GM12878 (cell line): ENCODE data around the gene HUS1B. TPM values are rescaled to one million over a fixed set of nuclear protein-coding genes. Genes with fewer than 3 reads are reported as not detected.

ENCODE experiments used
- ATAC-seq: fragments of 200-7000 bp; cut with Tn5 transposase; 3 replicates; pipeline ENCODE4 v1.9.1; 2020; ENCODE audit warnings: mild to moderate bottlenecking, moderate library complexity
- BruUV-seq: library from RNA; stranded (reverse); fragments of 400-500 nt; replicated peaks from 2 replicates; lab custom pipeline; 2021; lab: Mats Ljungman, UMichigan
- CTCF ChIA-PET: fragments of 300-600 bp; sonication (Branson Sonifier 250); formaldehyde crosslinking; extraction: SDS; loops from one replicate; lab custom pipeline; 2021; ENCODE audit warnings: inconsistent platforms; lab: Yijun Ruan, JAX
- POLR2A ChIA-PET: fragments of 350-600 bp; formaldehyde crosslinking; extraction: SDS; loops from one replicate; lab custom pipeline; 2021; ENCODE audit warnings: inconsistent platforms; lab: Charles Lee
- RAD21 ChIA-PET: fragments of 300-600 bp; sonication (Branson Sonifier 250); formaldehyde crosslinking; loops from one replicate; lab custom pipeline; 2023; ENCODE audit warnings: antibody characterized with exemption; ENCODE audit not compliant: unreplicated experiment; lab: Charles Lee
- SMC1A ChIA-PET: fragments of 300-600 bp; sonication (Branson Sonifier 250); formaldehyde crosslinking; loops from one replicate; lab custom pipeline; 2023; ENCODE audit not compliant: unreplicated experiment, uncharacterized antibody; lab: Charles Lee
- DNase-seq: peaks from one replicate; pipeline ENCODE4 v3.0.0-alpha.2; 2011; ENCODE audit warnings: low read depth, low spot score
- FAIRE-seq: peaks from 3 replicates; lab custom pipeline; 2011; peaks lifted over from hg19 to GRCh38; lab: Jason Lieb, UNC
- H2AFZ ChIP-seq: 2 replicates; pipeline ENCODE4 v1.6.0; 2011; ENCODE audit warnings: low read depth, low read length, control low read depth; ENCODE audit not compliant: control insufficient read depth
- H3K27ac ChIP-seq: 2 replicates; pipeline ENCODE4 v1.5.1; 2011; ENCODE audit warnings: control low read depth; ENCODE audit not compliant: control insufficient read depth, insufficient read depth
- H3K27me3 ChIP-seq, 2 experiments: replicated peaks in 1 of 2; 2 replicates each; pipeline versions ENCODE4 v1.6.0 to v1.6.1; 2011; ENCODE audit warnings: low read length in 1 of 2; ENCODE audit not compliant: control insufficient read depth in 2 of 2, insufficient read depth in 2 of 2
- H3K36me3 ChIP-seq, 2 experiments: 2 replicates each; pipeline ENCODE4 v1.5.1; 2011; ENCODE audit warnings: low read length in 1 of 2; ENCODE audit not compliant: control insufficient read depth in 2 of 2, insufficient read depth in 2 of 2
- H3K4me1 ChIP-seq: 2 replicates; pipeline ENCODE4 v1.6.1; 2011; ENCODE audit warnings: mild to moderate bottlenecking, low read length, moderate library complexity, mixed read lengths; ENCODE audit not compliant: control insufficient read depth, insufficient read depth
- H3K4me2 ChIP-seq: 2 replicates; pipeline ENCODE4 v1.6.0; 2011; ENCODE audit warnings: control low read depth; ENCODE audit not compliant: control insufficient read depth, insufficient read depth
- H3K4me3 ChIP-seq: fragments of 200-600 bp; sonication (generic); 2 replicates; pipeline ENCODE4 v1.5.1; 2016
- H3K79me2 ChIP-seq: 2 replicates; pipeline ENCODE4 v1.6.0; 2011; ENCODE audit warnings: low read length; ENCODE audit not compliant: control insufficient read depth, insufficient read depth
- H3K9ac ChIP-seq: 2 replicates; pipeline ENCODE4 v1.8.0; 2011; ENCODE audit warnings: low read length, control low read depth, mixed read lengths; ENCODE audit not compliant: control insufficient read depth, insufficient read depth
- H3K9me3 ChIP-seq: replicated peaks from 3 replicates; pipeline ENCODE4 v1.5.1; 2011; ENCODE audit warnings: mild to moderate bottlenecking, low read length; ENCODE audit not compliant: control insufficient read depth, insufficient read depth
- H4K20me1 ChIP-seq: 2 replicates; pipeline ENCODE4 v1.6.0; 2011; ENCODE audit not compliant: control insufficient read depth, insufficient read depth
- ZBED1 ChIP-seq: IDR thresholded peaks from 2 replicates; pipeline ENCODE4 v1.6.1; 2016; ENCODE audit warnings: borderline replicate concordance
- WGBS: methylation state at CpG from one replicate; pipeline ENCODE4 v1.1.6; 2016; ENCODE audit warnings: low lambda C conversion rate; ENCODE audit not compliant: insufficient replicate concordance, insufficient coverage; ENCODE audit errors: missing lambda C conversion rate; 5-methylcytosine and 5-hydroxymethylcytosine counted together
- in situ Hi-C: fragments of 300-500 bp; cut with MboI; formaldehyde crosslinking; loops from 9 replicates; pipeline ENCODE4 v1.14.3; 2018; ENCODE audit warnings: mixed read lengths
- intact Hi-C: fragments of 100-400 bp; cut with micrococcal nuclease; formaldehyde crosslinking; loops from one replicate; pipeline ENCODE4 v1.14.2; 2022; ENCODE audit not compliant: unreplicated experiment
- polyA plus RNA-seq, 11 experiments: library from polyadenylated mRNA; depleted of rRNA in 4 of 11; unstranded in 6 of 11; stranded (reverse) in 5 of 11; fragments of >200 nt; fragmentation: Nextera tagmentation in 4 of 11; fragmentation: Illumina TruSeq in 1 of 11; extraction: Ambion mirVana in 4 of 11; extraction: Trizol in 1 of 11; gene quantifications; 1 replicate in 1 of 11; 2 replicates in 10 of 11; pipeline versions ENCODE4 v1.2.1 to v1.2.3, GENCODE V29; 2011 to 2016; ENCODE audit warnings: inconsistent platforms in 2 of 11, missing spikeins in 2 of 11, low read depth in 1 of 11
- total RNA-seq, 4 experiments: library from RNA; depleted of rRNA in 3 of 4; stranded (reverse); fragments of >200 nt in 3 of 4; fragmentation: Illumina TruSeq in 1 of 4; extraction: Trizol in 1 of 4; gene quantifications; 2 replicates each; pipeline versions ENCODE4 v1.2.1 to v1.2.3, GENCODE V29; 2013 to 2021
- TF ChIP-seq, protein P1 (sequence below): fragments of 450-650 bp; IDR thresholded peaks from 2 replicates; pipeline ENCODE4 v1.6.1; 2018; ENCODE audit warnings: borderline replicate concordance, mild to moderate bottlenecking; ENCODE audit not compliant: partially characterized antibody

HUS1B gene
- total and polyA plus RNA-seq, 10 of the 15 experiments (the other 5 are each of a cell fraction or from before 2014, with no cell fraction given) = 0.11 to 1.3 (median 0.68) TPM; not detected in 3

- Histone ChIP-seq H3K4me1 (peaks cover 8% of the 10 kb centered on the region; the same call in 1 of the 2 replicates), H4K20me1 (no peaks in the 10 kb centered on the region), H3K27ac (no peak overlapping the region), H2AFZ (no peak overlapping the region), H3K9ac (no peak overlapping the region), H3K4me2 (no peak overlapping the region), H3K36me3 (peaks cover 0 to 3% of the 10 kb centered on the region in 2 experiments; a peak in 2 of 4 replicates), H3K79me2 (no peaks in the 10 kb centered on the region), H3K4me3 (no peak overlapping the region), H3K9me3 (no peaks in the 10 kb centered on the region), H3K27me3 (no peaks in the 10 kb centered on the region)
- ATAC-seq = peak; percentile 28; the same call in 2 of the 3 replicates
- BruUV-seq = no TSS peak
- ChIA-PET POLR2A (no interaction called here), CTCF (interaction anchor here (0.6 to 1.8 kb wide), 2 partner anchors 111 to 433 kb away, joined by 3 to 6 read pairs; no protein-coding TSS in a partner anchor), SMC1A (interaction anchor here (1.2 kb wide), 1 partner anchor 39 kb away, joined by 4 read pairs; no protein-coding TSS in a partner anchor), RAD21 (no interaction called here)
- 8% methylated on average over 2 of the region's 2 CpGs for WGBS
- intact Hi-C loops (no loop called here), in situ Hi-C loops (no loop called here)
- FAIRE-seq = no peak
- DNase-seq = no peak
- no peak for TF ChIP-seq ZBED1
- TF ChIP-seq, all 136 proteins: peak for 0
Measured at GRCh38 chr6:610882-611281, 46.0 kb downstream of the HUS1B start.

DNA sequence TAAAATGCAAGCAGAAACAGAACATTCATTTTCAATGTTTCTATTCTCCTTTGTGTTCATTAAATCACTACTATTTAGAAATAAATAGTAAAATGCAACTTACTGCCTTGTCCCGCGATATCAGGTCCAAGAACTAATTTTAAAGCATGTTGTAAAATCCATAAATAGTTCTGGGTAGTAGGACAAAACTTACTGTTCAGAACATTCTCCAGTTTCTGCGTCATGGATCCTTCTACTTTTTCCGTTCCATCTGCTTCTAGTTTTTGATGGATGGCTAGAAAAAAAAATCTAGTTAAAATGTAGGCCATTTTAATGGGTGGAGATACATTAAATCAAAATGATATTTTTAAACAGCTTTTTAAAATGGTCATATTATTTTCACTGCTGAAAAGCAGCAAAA, 47.0 kb downstream of the HUS1B start:
- TF ChIP-seq, protein P1, sequence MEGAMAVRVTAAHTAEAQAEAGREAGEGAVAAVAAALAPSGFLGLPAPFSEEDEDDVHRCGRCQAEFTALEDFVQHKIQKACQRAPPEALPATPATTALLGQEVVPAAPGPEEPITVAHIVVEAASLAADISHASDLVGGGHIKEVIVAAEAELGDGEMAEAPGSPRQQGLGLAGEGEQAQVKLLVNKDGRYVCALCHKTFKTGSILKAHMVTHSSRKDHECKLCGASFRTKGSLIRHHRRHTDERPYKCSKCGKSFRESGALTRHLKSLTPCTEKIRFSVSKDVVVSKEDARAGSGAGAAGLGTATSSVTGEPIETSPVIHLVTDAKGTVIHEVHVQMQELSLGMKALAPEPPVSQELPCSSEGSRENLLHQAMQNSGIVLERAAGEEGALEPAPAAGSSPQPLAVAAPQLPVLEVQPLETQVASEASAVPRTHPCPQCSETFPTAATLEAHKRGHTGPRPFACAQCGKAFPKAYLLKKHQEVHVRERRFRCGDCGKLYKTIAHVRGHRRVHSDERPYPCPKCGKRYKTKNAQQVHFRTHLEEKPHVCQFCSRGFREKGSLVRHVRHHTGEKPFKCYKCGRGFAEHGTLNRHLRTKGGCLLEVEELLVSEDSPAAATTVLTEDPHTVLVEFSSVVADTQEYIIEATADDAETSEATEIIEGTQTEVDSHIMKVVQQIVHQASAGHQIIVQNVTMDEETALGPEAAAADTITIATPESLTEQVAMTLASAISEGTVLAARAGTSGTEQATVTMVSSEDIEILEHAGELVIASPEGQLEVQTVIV = no peak
- no peak for FAIRE-seq
- CTCF ChIA-PET = interaction anchor here (1.6 to 1.8 kb wide), 2 partner anchors 16 to 112 kb away, joined by 4 to 6 read pairs; no protein-coding TSS in a partner anchor

More for the DNA sequence above, 47.0 kb downstream of the HUS1B start:
- in situ Hi-C loops = no loop called here
- intact Hi-C loops = no loop called here
- H3K36me3 ChIP-seq = peaks cover 0 to 3% of the 10 kb centered on the region in 2 experiments; a peak in 1 of 4 replicates
- RAD21 ChIA-PET = no interaction called here
- H3K9ac ChIP-seq = no peak overlapping the region
- DNase-seq (no peak), ATAC-seq (no peak)
- BruUV-seq = no TSS peak
- no peak overlapping the region for H2AFZ ChIP-seq
- H3K27ac ChIP-seq = no peak overlapping the region
- H3K9me3 ChIP-seq = no peaks in the 10 kb centered on the region
- H3K4me2 ChIP-seq = no peak overlapping the region
- no peaks in the 10 kb centered on the region for H3K27me3 ChIP-seq
- no peak overlapping the region for H3K4me3 ChIP-seq
- H3K79me2 ChIP-seq = no peaks in the 10 kb centered on the region
- 99% methylated on average over 4 of the region's 4 CpGs for WGBS
- POLR2A ChIA-PET = no interaction called here
- H3K4me1 ChIP-seq = peaks cover 8% of the 10 kb centered on the region; the same call in 1 of the 2 replicates
- SMC1A ChIA-PET = no interaction called here
- no peaks in the 10 kb centered on the region for H4K20me1 ChIP-seq
